H1 (cell line): Measurements from ENCODE around the gene KCNA10. TPM values are rescaled to one million over a fixed set of nuclear protein-coding genes. Genes with fewer than 3 reads are reported as not detected.

Experiments
- CTCF ChIA-PET: fragments of 300-600 bp; sonication (Branson Sonifier 250); formaldehyde crosslinking; loops from one replicate; lab custom pipeline; 2021; ENCODE audit not compliant: partially characterized antibody; lab: Charles Lee
- POLR2A ChIA-PET: fragments of 300-600 bp; sonication (Branson Sonifier 250); formaldehyde crosslinking; loops from one replicate; lab custom pipeline; 2021; ENCODE audit warnings: inconsistent platforms; ENCODE audit not compliant: partially characterized antibody; lab: Charles Lee
- DNase-seq, 2 experiments: peaks; one replicate each; pipeline versions ENCODE4 v3.0.0 to v3.0.0-alpha.2; 2010 to 2022; ENCODE audit warnings: low spot score in 2 of 2, low read depth in 1 of 2, mixed read lengths in 1 of 2
- FAIRE-seq: peaks from 2 replicates; lab custom pipeline; 2011; peaks lifted over from hg19 to GRCh38; lab: Jason Lieb, UNC
- H2AFZ ChIP-seq: 2 replicates; pipeline ENCODE4 v1.8.1; 2012; ENCODE audit warnings: low read length, inconsistent platforms
- H2AK5ac ChIP-seq: 2 replicates; pipeline ENCODE4 v1.6.1; 2013; ENCODE audit warnings: low read depth, low read length
- H2BK120ac ChIP-seq: replicated peaks from 2 replicates; pipeline ENCODE3; 2013; ENCODE audit warnings: low read depth, low read length, inconsistent platforms
- H2BK12ac ChIP-seq: 2 replicates; pipeline ENCODE4 v1.6.1; 2013; ENCODE audit warnings: low read depth, low read length
- H2BK15ac ChIP-seq: 2 replicates; pipeline ENCODE4 v1.6.1; 2013; ENCODE audit warnings: low read length
- H2BK20ac ChIP-seq: 2 replicates; pipeline ENCODE4 v1.6.1; 2013; ENCODE audit warnings: low read length
- H2BK5ac ChIP-seq: 2 replicates; pipeline ENCODE4 v1.6.1; 2013; ENCODE audit warnings: low read depth, low read length
- H3K14ac ChIP-seq: 2 replicates; pipeline ENCODE4 v1.6.1; 2013; ENCODE audit warnings: inconsistent platforms; ENCODE audit not compliant: insufficient read length
- H3K18ac ChIP-seq: 2 replicates; pipeline ENCODE4 v1.6.1; 2013; ENCODE audit warnings: low read length; ENCODE audit errors: extremely low read depth
- H3K23ac ChIP-seq: 2 replicates; pipeline ENCODE4 v1.6.1; 2013; ENCODE audit warnings: inconsistent platforms; ENCODE audit not compliant: insufficient read length
- H3K23me2 ChIP-seq: 2 replicates; pipeline ENCODE4 v1.6.1; 2013; ENCODE audit warnings: low read depth, low read length
- H3K27ac ChIP-seq: 2 replicates; pipeline ENCODE4 v1.6.1; 2011; ENCODE audit warnings: low read depth, low read length, inconsistent platforms
- H3K27me3 ChIP-seq, 4 experiments: replicated peaks in 1 of 4; 1 replicate in 1 of 4; 2 replicates in 3 of 4; pipeline versions ENCODE4 v1.6.1 to v1.8.1; 2011 to 2013; ENCODE audit warnings: low read length in 3 of 4, mild to moderate bottlenecking in 3 of 4, inconsistent platforms in 2 of 4, mixed read lengths in 2 of 4, moderate library complexity in 1 of 4; ENCODE audit not compliant: control insufficient read depth in 3 of 4, insufficient read depth in 3 of 4; ENCODE audit errors: extremely low read depth in 1 of 4
- H3K36me3 ChIP-seq, 4 experiments: 2 replicates each; pipeline versions ENCODE4 v1.6.1 to v1.8.1; 2011 to 2013; ENCODE audit warnings: mild to moderate bottlenecking in 4 of 4, low read length in 3 of 4, moderate library complexity in 2 of 4, control low read depth in 1 of 4, inconsistent platforms in 1 of 4; ENCODE audit not compliant: insufficient read depth in 4 of 4, control insufficient read depth in 2 of 4
- H3K4ac ChIP-seq: replicated peaks from 2 replicates; pipeline ENCODE3; 2013; ENCODE audit warnings: low read length, low read depth, mixed read lengths, inconsistent platforms; ENCODE audit not compliant: insufficient read length
- H3K4me1 ChIP-seq, 4 experiments: replicated peaks in 1 of 4; 1 replicate in 1 of 4; 2 replicates in 3 of 4; pipeline versions ENCODE4 v1.6.1 to v1.8.1; 2011 to 2013; ENCODE audit warnings: low read length in 3 of 4, inconsistent platforms in 2 of 4, mixed read lengths in 1 of 4; ENCODE audit not compliant: insufficient read depth in 4 of 4, control insufficient read depth in 3 of 4
- H3K4me2 ChIP-seq, 2 experiments: 2 replicates each; pipeline versions ENCODE4 v1.6.1 to v1.8.1; 2011 to 2013; ENCODE audit warnings: low read depth in 2 of 2, low read length in 2 of 2, control low read depth in 1 of 2, inconsistent platforms in 1 of 2, mild to moderate bottlenecking in 1 of 2; ENCODE audit not compliant: insufficient read depth in 1 of 2
- H3K4me3 ChIP-seq, 4 experiments: fragments of 200-600, 300-600 bp in 1 of 4; sonication (generic), shearing (Covaris generic), sonication (Bioruptor Twin) in 1 of 4; 2 replicates each; pipeline versions ENCODE4 v1.5.1 to v1.8.1; 2011 to 2016; ENCODE audit warnings: low read length in 4 of 4, low read depth in 3 of 4, control low read depth in 2 of 4, inconsistent platforms in 2 of 4, mild to moderate bottlenecking in 2 of 4, mixed read lengths in 1 of 4, moderate library complexity in 1 of 4; ENCODE audit not compliant: insufficient read depth in 2 of 4; ENCODE audit errors: extremely low read depth in 1 of 4
- H3K56ac ChIP-seq: replicated peaks from 2 replicates; pipeline ENCODE3; 2013; ENCODE audit warnings: low read depth, mild to moderate bottlenecking, mixed read lengths, low read length, inconsistent platforms; ENCODE audit not compliant: insufficient read length
- H3K79me1 ChIP-seq: 2 replicates; pipeline ENCODE4 v1.6.1; 2013; ENCODE audit warnings: low read depth, low read length, control low read depth
- H3K79me2 ChIP-seq, 2 experiments: 2 replicates each; pipeline versions ENCODE4 v1.6.1 to v1.8.1; 2012 to 2013; ENCODE audit warnings: low read length in 2 of 2, mild to moderate bottlenecking in 2 of 2, inconsistent platforms in 1 of 2; ENCODE audit not compliant: insufficient read depth in 2 of 2, control insufficient read depth in 1 of 2
- H3K9ac ChIP-seq, 4 experiments: replicated peaks in 1 of 4; 1 replicate in 1 of 4; 2 replicates in 3 of 4; pipeline versions ENCODE4 v1.6.1 to v1.8.1; 2011 to 2013; ENCODE audit warnings: low read depth in 3 of 4, low read length in 3 of 4, control low read depth in 2 of 4, mild to moderate bottlenecking in 2 of 4, moderate library complexity in 2 of 4, inconsistent platforms in 1 of 4; ENCODE audit errors: extremely low read depth in 1 of 4
- H3K9me3 ChIP-seq, 2 experiments: 2 replicates each; pipeline versions ENCODE4 v1.6.1 to v1.8.1; 2012 to 2013; ENCODE audit warnings: mild to moderate bottlenecking in 2 of 2, moderate library complexity in 2 of 2, control low read depth in 1 of 2, inconsistent platforms in 1 of 2, low read depth in 1 of 2, low read length in 1 of 2, mixed read lengths in 1 of 2; ENCODE audit not compliant: insufficient read depth in 2 of 2
- H4K20me1 ChIP-seq, 2 experiments: replicated peaks in 1 of 2; 2 replicates each; pipeline versions ENCODE3 to v1.8.1; 2011 to 2013; ENCODE audit warnings: inconsistent platforms in 2 of 2, low read length in 2 of 2, mild to moderate bottlenecking in 1 of 2; ENCODE audit not compliant: insufficient read depth in 2 of 2, control insufficient read depth in 1 of 2
- H4K5ac ChIP-seq: 2 replicates; pipeline ENCODE4 v1.6.1; 2013; ENCODE audit warnings: low read length, low read depth, mixed read lengths, inconsistent platforms; ENCODE audit not compliant: insufficient read length
- H4K8ac ChIP-seq: 2 replicates; pipeline ENCODE4 v1.8.0; 2013; ENCODE audit warnings: mild to moderate bottlenecking, moderate library complexity, low read length, inconsistent platforms; ENCODE audit not compliant: insufficient read depth; ENCODE audit errors: extremely low read depth
- H4K91ac ChIP-seq: replicated peaks from 2 replicates; pipeline ENCODE3; 2013; ENCODE audit warnings: low read length, mixed read lengths, inconsistent platforms; ENCODE audit not compliant: insufficient read length
- BACH1 ChIP-seq: IDR thresholded peaks from 2 replicates; pipeline ENCODE4 v1.6.1; 2012; ENCODE audit warnings: low read length, improper control_type of control experiment
- CEBPB ChIP-seq: IDR thresholded peaks from 2 replicates; pipeline ENCODE4 v1.6.1; 2012; ENCODE audit warnings: low read depth, low read length
- RNF2 ChIP-seq: fragments of 200-900, 300-1000 bp; sonication (generic); IDR thresholded peaks from 2 replicates; pipeline ENCODE4 v1.7.1; 2016; ENCODE audit warnings: borderline replicate concordance, low read depth, mild to moderate bottlenecking, antibody characterized with exemption, low read length; ENCODE audit not compliant: poor library complexity, severe bottlenecking; ENCODE audit errors: missing control alignments
- SAP30 ChIP-seq: fragments of 300-600 bp; sonication (generic); IDR thresholded peaks from 2 replicates; pipeline ENCODE4 v1.7.1; 2012; ENCODE audit warnings: low read length, moderate library complexity, mild to moderate bottlenecking, inconsistent platforms; ENCODE audit not compliant: insufficient read depth, insufficient replicate concordance
- SRF ChIP-seq: IDR thresholded peaks from 2 replicates; pipeline ENCODE4 v1.6.1; 2011; ENCODE audit warnings: mild to moderate bottlenecking, low read depth, low read length, moderate library complexity
- TAF1 ChIP-seq: IDR thresholded peaks from 2 replicates; pipeline ENCODE4 v1.6.1; 2011; ENCODE audit warnings: mild to moderate bottlenecking, low read depth, low read length
- WGBS, 2 experiments: shearing (Covaris generic) in 1 of 2; methylation state at CpG; one replicate each; pipeline versions ENCODE4 v1.1.6 to v1.1.7; 2013 to 2015; ENCODE audit warnings: low lambda C conversion rate in 2 of 2, mixed read lengths in 2 of 2, inconsistent platforms in 1 of 2, low coverage in 1 of 2, missing lambda C conversion rate in 1 of 2; ENCODE audit not compliant: insufficient replicate concordance in 2 of 2, insufficient coverage in 1 of 2, insufficient read length in 1 of 2; ENCODE audit errors: extremely low coverage in 1 of 2, missing lambda C conversion rate in 1 of 2; 5-methylcytosine and 5-hydroxymethylcytosine counted together
- polyA plus RNA-seq, 7 experiments: library from polyadenylated mRNA; depleted of rRNA in 3 of 7; stranded (reverse) in 5 of 7; unstranded in 2 of 7; fragments of >200 nt in 5 of 7; fragments of 200-250 nt in 2 of 7; gene quantifications; 1 replicate in 5 of 7; 2 replicates in 1 of 7; 4 replicates in 1 of 7; pipeline versions ENCODE4 v1.2.1 to v1.2.3, GENCODE V29; 2011 to 2013; ENCODE audit warnings: missing spikeins in 2 of 7, mixed read lengths in 2 of 7
- total RNA-seq: library from RNA; stranded (reverse); fragmentation: NEBNext Ultra II Directional; extraction: Animal tissue kit (Norgen Biotek cat#: 25700); gene quantifications from 2 replicates; pipeline ENCODE4 v1.2.1, GENCODE V29; 2021

Gene KCNA10
- total and polyA plus RNA-seq, 2 of the 8 experiments (the other 6 are each of a cell fraction or from before 2014, with no cell fraction given) = not detected

GRCh38 chr1:110542725-110543124 lies 23.8 kb upstream of the KCNA10 start:
- POLR2A ChIA-PET = no interaction called here
- H2BK120ac ChIP-seq = no peak overlapping the region
- no peaks in the 10 kb centered on the region for H3K79me1 ChIP-seq
- no peak overlapping the region for H3K18ac ChIP-seq
- 74% methylated on average over 4 of the region's 4 CpGs; no CpG with 5 or more reads in 1 of the 2 experiments for WGBS, 2 experiments
- H3K9me3 ChIP-seq = no peaks in the 10 kb centered on the region
- TF ChIP-seq TAF1 (no peak), SRF (no peak), CEBPB (peak; percentile 36; the same call in 1 of the 2 replicates), RNF2 (no peak), SAP30 (no peak), BACH1 (no peak)
- TF ChIP-seq, all 59 proteins: peak for 1
- Histone ChIP-seq H3K4ac (no peak overlapping the region), H3K4me3 (no peak overlapping the region), H4K20me1 (no peaks in the 10 kb centered on the region), H4K5ac (no peak overlapping the region), H2AFZ (no peak overlapping the region), H4K91ac (no peak overlapping the region), H3K27me3 (peaks cover 0 to 2% (median under 1%) of the 10 kb centered on the region in 4 experiments; a peak in 1 of 7 replicates), H3K4me1 (no peaks in the 10 kb centered on the region), H3K23ac (no peak overlapping the region), H2BK12ac (no peak overlapping the region), H3K56ac (no peak overlapping the region), H2BK20ac (no peak overlapping the region), H3K27ac (no peak overlapping the region), H3K79me2 (no peaks in the 10 kb centered on the region), H3K36me3 (no peaks in the 10 kb centered on the region), H4K8ac (no peak overlapping the region), H3K9ac (no peak overlapping the region), H2AK5ac (no peak overlapping the region), H3K14ac (no peak overlapping the region), H2BK5ac (no peak overlapping the region), H3K23me2 (no peaks in the 10 kb centered on the region), H2BK15ac (no peak overlapping the region), H3K4me2 (no peak overlapping the region)
- DNase-seq (no peak), FAIRE-seq (no peak)
- CTCF ChIA-PET = interaction anchor here (0.6 to 25.0 kb wide), 6 partner anchors 10 to 413 kb away, joined by 3 to 302 read pairs (median 4); partner anchors contain the start of gene KCNA10
